K562 (cell line): ENCODE data around the gene UNC5B. TPM values are rescaled to one million over a fixed set of nuclear protein-coding genes. Genes with fewer than 3 reads are reported as not detected.

Source experiments
- CBFA2T3 ChIP-seq: fragments of 450-650 bp; IDR thresholded peaks from 2 replicates; pipeline ENCODE4 v1.6.1; 2017
- HDAC6 ChIP-seq: IDR thresholded peaks from 2 replicates; pipeline ENCODE4 v1.6.1; 2012; ENCODE audit warnings: low read depth, mild to moderate bottlenecking, control low read depth, inconsistent platforms, low read length, moderate library complexity
- TOE1 ChIP-seq, 2 experiments: fragments of 450-650 bp in 1 of 2; sonication (generic) in 1 of 2; formaldehyde crosslinking in 1 of 2; IDR thresholded peaks; 2 replicates each; pipeline versions ENCODE4 v1.7.1 to v1.8.0; 2016 to 2022; ENCODE audit warnings: borderline replicate concordance in 2 of 2, mild to moderate bottlenecking in 2 of 2, antibody characterized with exemption in 1 of 2, inconsistent platforms in 1 of 2, low read depth in 1 of 2, missing genetic modification reagents in 1 of 2, moderate library complexity in 1 of 2
- polyA plus RNA-seq, 8 experiments: library from polyadenylated mRNA; depleted of rRNA in 4 of 8; stranded (reverse) in 5 of 8; unstranded in 3 of 8; fragments of >200 nt; fragmentation: Nextera tagmentation in 2 of 8; fragmentation: Illumina TruSeq in 1 of 8; extraction: Ambion mirVana in 2 of 8; extraction: Trizol in 1 of 8; gene quantifications; 2 replicates each; pipeline versions ENCODE4 v1.2.1 to v1.2.3, GENCODE V29; 2011 to 2014; ENCODE audit warnings: inconsistent platforms in 1 of 8, missing spikeins in 1 of 8
- total RNA-seq, 7 experiments: library from RNA; depleted of rRNA in 6 of 7; stranded (reverse); fragments of >200 nt in 6 of 7; fragmentation: Illumina TruSeq in 2 of 7; extraction: Trizol in 2 of 7; gene quantifications; 2 replicates each; pipeline versions ENCODE4 v1.2.1 to v1.2.3, GENCODE V29; 2011 to 2021; ENCODE audit warnings: low replicate concordance in 1 of 7
- TF ChIP-seq, protein P1 (sequence below): fragments of 450-650 bp; IDR thresholded peaks from 2 replicates; pipeline ENCODE4 v1.6.1; 2016; ENCODE audit warnings: mild to moderate bottlenecking, moderate library complexity

The UNC5B gene
- total and polyA plus RNA-seq, 9 of the 15 experiments (the other 6 are each of a cell fraction or from before 2014, with no cell fraction given): 0.10 to 8.4 (median 2.1) TPM

GRCh38 chr10:71312811-71313789 is 100.7 kb downstream of the UNC5B start (continued):
- TF ChIP-seq, protein P1, sequence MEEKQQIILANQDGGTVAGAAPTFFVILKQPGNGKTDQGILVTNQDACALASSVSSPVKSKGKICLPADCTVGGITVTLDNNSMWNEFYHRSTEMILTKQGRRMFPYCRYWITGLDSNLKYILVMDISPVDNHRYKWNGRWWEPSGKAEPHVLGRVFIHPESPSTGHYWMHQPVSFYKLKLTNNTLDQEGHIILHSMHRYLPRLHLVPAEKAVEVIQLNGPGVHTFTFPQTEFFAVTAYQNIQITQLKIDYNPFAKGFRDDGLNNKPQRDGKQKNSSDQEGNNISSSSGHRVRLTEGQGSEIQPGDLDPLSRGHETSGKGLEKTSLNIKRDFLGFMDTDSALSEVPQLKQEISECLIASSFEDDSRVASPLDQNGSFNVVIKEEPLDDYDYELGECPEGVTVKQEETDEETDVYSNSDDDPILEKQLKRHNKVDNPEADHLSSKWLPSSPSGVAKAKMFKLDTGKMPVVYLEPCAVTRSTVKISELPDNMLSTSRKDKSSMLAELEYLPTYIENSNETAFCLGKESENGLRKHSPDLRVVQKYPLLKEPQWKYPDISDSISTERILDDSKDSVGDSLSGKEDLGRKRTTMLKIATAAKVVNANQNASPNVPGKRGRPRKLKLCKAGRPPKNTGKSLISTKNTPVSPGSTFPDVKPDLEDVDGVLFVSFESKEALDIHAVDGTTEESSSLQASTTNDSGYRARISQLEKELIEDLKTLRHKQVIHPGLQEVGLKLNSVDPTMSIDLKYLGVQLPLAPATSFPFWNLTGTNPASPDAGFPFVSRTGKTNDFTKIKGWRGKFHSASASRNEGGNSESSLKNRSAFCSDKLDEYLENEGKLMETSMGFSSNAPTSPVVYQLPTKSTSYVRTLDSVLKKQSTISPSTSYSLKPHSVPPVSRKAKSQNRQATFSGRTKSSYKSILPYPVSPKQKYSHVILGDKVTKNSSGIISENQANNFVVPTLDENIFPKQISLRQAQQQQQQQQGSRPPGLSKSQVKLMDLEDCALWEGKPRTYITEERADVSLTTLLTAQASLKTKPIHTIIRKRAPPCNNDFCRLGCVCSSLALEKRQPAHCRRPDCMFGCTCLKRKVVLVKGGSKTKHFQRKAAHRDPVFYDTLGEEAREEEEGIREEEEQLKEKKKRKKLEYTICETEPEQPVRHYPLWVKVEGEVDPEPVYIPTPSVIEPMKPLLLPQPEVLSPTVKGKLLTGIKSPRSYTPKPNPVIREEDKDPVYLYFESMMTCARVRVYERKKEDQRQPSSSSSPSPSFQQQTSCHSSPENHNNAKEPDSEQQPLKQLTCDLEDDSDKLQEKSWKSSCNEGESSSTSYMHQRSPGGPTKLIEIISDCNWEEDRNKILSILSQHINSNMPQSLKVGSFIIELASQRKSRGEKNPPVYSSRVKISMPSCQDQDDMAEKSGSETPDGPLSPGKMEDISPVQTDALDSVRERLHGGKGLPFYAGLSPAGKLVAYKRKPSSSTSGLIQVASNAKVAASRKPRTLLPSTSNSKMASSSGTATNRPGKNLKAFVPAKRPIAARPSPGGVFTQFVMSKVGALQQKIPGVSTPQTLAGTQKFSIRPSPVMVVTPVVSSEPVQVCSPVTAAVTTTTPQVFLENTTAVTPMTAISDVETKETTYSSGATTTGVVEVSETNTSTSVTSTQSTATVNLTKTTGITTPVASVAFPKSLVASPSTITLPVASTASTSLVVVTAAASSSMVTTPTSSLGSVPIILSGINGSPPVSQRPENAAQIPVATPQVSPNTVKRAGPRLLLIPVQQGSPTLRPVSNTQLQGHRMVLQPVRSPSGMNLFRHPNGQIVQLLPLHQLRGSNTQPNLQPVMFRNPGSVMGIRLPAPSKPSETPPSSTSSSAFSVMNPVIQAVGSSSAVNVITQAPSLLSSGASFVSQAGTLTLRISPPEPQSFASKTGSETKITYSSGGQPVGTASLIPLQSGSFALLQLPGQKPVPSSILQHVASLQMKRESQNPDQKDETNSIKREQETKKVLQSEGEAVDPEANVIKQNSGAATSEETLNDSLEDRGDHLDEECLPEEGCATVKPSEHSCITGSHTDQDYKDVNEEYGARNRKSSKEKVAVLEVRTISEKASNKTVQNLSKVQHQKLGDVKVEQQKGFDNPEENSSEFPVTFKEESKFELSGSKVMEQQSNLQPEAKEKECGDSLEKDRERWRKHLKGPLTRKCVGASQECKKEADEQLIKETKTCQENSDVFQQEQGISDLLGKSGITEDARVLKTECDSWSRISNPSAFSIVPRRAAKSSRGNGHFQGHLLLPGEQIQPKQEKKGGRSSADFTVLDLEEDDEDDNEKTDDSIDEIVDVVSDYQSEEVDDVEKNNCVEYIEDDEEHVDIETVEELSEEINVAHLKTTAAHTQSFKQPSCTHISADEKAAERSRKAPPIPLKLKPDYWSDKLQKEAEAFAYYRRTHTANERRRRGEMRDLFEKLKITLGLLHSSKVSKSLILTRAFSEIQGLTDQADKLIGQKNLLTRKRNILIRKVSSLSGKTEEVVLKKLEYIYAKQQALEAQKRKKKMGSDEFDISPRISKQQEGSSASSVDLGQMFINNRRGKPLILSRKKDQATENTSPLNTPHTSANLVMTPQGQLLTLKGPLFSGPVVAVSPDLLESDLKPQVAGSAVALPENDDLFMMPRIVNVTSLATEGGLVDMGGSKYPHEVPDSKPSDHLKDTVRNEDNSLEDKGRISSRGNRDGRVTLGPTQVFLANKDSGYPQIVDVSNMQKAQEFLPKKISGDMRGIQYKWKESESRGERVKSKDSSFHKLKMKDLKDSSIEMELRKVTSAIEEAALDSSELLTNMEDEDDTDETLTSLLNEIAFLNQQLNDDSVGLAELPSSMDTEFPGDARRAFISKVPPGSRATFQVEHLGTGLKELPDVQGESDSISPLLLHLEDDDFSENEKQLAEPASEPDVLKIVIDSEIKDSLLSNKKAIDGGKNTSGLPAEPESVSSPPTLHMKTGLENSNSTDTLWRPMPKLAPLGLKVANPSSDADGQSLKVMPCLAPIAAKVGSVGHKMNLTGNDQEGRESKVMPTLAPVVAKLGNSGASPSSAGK: peak; percentile 12; the same call in 1 of the 2 replicates
- 0 out of 2 replicates have a peak, but pooled peaks have one; percentile 42 for TF ChIP-seq HDAC6
- 0 out of 2 replicates have a peak, but pooled peaks have one; percentile 6 for TF ChIP-seq CBFA2T3
- TF ChIP-seq TOE1 (IDR thresholded peaks at IDR 0.05; ENCODE audit: borderline replicate concordance): no peak
- TF ChIP-seq TOE1 (CRISPR knock-in tag; IDR thresholded peaks at IDR 0.05; ENCODE audit: borderline replicate concordance, low read depth): no peak
